ENCODE results near the gene SLC9A9. TPM values are rescaled to one million over a fixed set of nuclear protein-coding genes. Genes with fewer than 3 reads are reported as not detected.

Gene SLC9A9
- total and polyA plus RNA-seq, 9 of the 15 experiments (the other 6 are each of a cell fraction or from before 2014, with no cell fraction given) = 0.03 to 0.13 TPM; not detected in 7

GRCh38 chr3:143653935-143654334 lies 194.3 kb downstream of the SLC9A9 start:
- intact Hi-C loops (cut with micrococcal nuclease) = no loop called here
- ChIA-PET CTCF (ENCODE audit: low intra/inter-chr PET ratio) (no interaction called here), POLR2A (no interaction called here)
- TF ChIP-seq HDAC8 (tag; IDR thresholded peaks at IDR 0.05) = no peak
- TF ChIP-seq ZNF57 (CRISPR knock-in tag; IDR thresholded peaks at IDR 0.05) = no peak
- no peak for TF ChIP-seq ZNF695 (CRISPR knock-in tag; IDR thresholded peaks at IDR 0.05)
- no peak for TF ChIP-seq SP1 (CRISPR knock-in tag; IDR thresholded peaks at IDR 0.05)
- no peak for TF ChIP-seq ZNF407 (IDR thresholded peaks at IDR 0.05; ENCODE audit: low read depth)
- TF ChIP-seq ATF7 (IDR thresholded peaks at IDR 0.05) = no peak
- TF ChIP-seq TAF9B (IDR thresholded peaks at IDR 0.05; ENCODE audit: partially characterized antibody) = no peak
- no peak for TF ChIP-seq E4F1 (CRISPR knock-in tag; IDR thresholded peaks at IDR 0.05; ENCODE audit: borderline replicate concordance)
- TF ChIP-seq CREB1 (IDR thresholded peaks at IDR 0.05) = no peak
- TF ChIP-seq CREB1 (CRISPR knock-in tag; IDR thresholded peaks at IDR 0.05) = no peak
- no peak for TF ChIP-seq CCNT2 (IDR thresholded peaks at IDR 0.05; ENCODE audit: borderline replicate concordance, extremely low read depth, insufficient read length, low read depth, low read length)
- TF ChIP-seq KDM2B (CRISPR knock-in tag; IDR thresholded peaks at IDR 0.05) = no peak
- TF ChIP-seq POLR2AphosphoS5 (IDR thresholded peaks at IDR 0.05; ENCODE audit: control insufficient read depth, insufficient read depth, low read depth, low read length) = no peak

More at GRCh38 chr3:143653935-143654334, 194.3 kb downstream of the SLC9A9 start:
- no peaks in the 10 kb centered on the region for H3K4me1 ChIP-seq (replicated peaks in 1 of 2; ENCODE audit: control insufficient read depth in 2 of 2, insufficient read depth in 2 of 2, low read length in 2 of 2)
- no peak overlapping the region for H3K27ac ChIP-seq (ENCODE audit: extremely low read depth, low read depth, low read length)
- no peaks in the 10 kb centered on the region; a peak in 1 of 5 replicates for H3K27me3 ChIP-seq (ENCODE audit: control insufficient read depth in 2 of 2, insufficient read depth in 2 of 2, low read length in 2 of 2)
- no peak overlapping the region for H2AFZ ChIP-seq (ENCODE audit: low read depth, low read length)
- no TSS peak for BruUV-seq (replicated peaks)
- no peaks in the 10 kb centered on the region for H3K9me3 ChIP-seq (replicated peaks; ENCODE audit: control insufficient read depth, insufficient read depth, low read depth, low read length)
- DNase-seq (ENCODE audit: extremely low read depth in 1 of 4, low spot score in 3 of 4) = no peak
- H3K9me1 ChIP-seq (ENCODE audit: control insufficient read depth, insufficient read depth, low read length) = no peaks in the 10 kb centered on the region
- ATAC-seq = no peak
- H3K9ac ChIP-seq (ENCODE audit: insufficient read depth in 1 of 2, low read depth in 2 of 2, low read length in 2 of 2) = no peak overlapping the region
- WGBS (ENCODE audit: insufficient coverage, low coverage, missing lambda C conversion rate) = 5% methylated on average over 2 of the region's 2 CpGs
- no peak overlapping the region for H3K4me2 ChIP-seq (ENCODE audit: insufficient read depth, low read length)
- FAIRE-seq = no peak
- no peaks in the 10 kb centered on the region for H3K36me3 ChIP-seq (ENCODE audit: control insufficient read depth, insufficient read depth, low read length)
- no peak overlapping the region for H3K4me3 ChIP-seq
- in situ Hi-C loops (cut with MboI) = no loop called here
- H4K20me1 ChIP-seq (replicated peaks; ENCODE audit: control insufficient read depth, insufficient read depth, low read length) = no peaks in the 10 kb centered on the region
- H3K79me2 ChIP-seq (ENCODE audit: control insufficient read depth, insufficient read depth, low read length) = no peaks in the 10 kb centered on the region
